ENCODE data around the gene EQTN.

The EQTN gene

GRCh38 chr9:27335075-27335474 is 38.1 kb upstream of the EQTN start:
- Histone ChIP-seq H3K27ac (ENCODE audit: low read depth, low read length) (no peak overlapping the region), H3K9ac (ENCODE audit: low read depth, low read length) (no peak overlapping the region), H3K27me3 (ENCODE audit: insufficient read depth, low read length) (no peaks in the 10 kb centered on the region), H3K4me3 (ENCODE audit: low read length) (no peak overlapping the region), H3K36me3 (ENCODE audit: insufficient read depth, low read length) (no peaks in the 10 kb centered on the region), H3K9me3 (ENCODE audit: insufficient read depth, low read depth, low read length) (no peaks in the 10 kb centered on the region), H3K4me1 (ENCODE audit: insufficient read depth, low read length) (peaks cover 22% of the 10 kb centered on the region)
- 98% methylated on average over 6 of the region's 6 CpGs for WGBS

GRCh38 chr9:27333241-27334052 is 36.5 kb upstream of the EQTN start:
- no peaks in the 10 kb centered on the region for H3K36me3 ChIP-seq (ENCODE audit: insufficient read depth, low read length)
- H3K9ac ChIP-seq (ENCODE audit: low read depth, low read length), result no peak overlapping the region
- H3K9me3 ChIP-seq (ENCODE audit: insufficient read depth, low read depth, low read length), result no peaks in the 10 kb centered on the region
- peaks cover 22% of the 10 kb centered on the region for H3K4me1 ChIP-seq (ENCODE audit: insufficient read depth, low read length)
- no peaks in the 10 kb centered on the region for H3K27me3 ChIP-seq (ENCODE audit: insufficient read depth, low read length)
- 6% methylated on average over 6 of the region's 7 CpGs for WGBS
- H3K4me3 ChIP-seq (ENCODE audit: low read length), result no peak overlapping the region
- peak overlapping the region; percentile 59; the same call in 1 of the 2 replicates for H3K27ac ChIP-seq (ENCODE audit: low read depth, low read length)

DNA sequence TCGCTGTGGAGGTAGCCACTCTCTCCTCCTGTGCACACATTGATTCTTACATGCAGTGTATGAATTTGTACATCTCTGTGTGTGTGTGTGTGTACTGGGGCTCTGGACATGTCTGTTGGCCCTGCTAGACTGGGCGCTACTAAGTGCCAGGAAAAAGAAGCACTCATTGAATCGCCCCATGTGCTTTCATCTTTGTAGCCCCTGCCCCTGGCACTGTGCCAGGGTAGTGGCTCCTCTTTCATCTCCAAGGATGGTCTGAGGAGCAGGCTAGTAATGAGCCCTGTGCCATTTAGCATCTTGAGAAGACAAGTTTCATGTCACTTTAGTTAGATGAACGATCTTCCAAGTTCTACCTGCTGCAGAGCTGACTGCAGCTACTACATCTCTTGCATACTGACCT is 34.4 kb upstream of the EQTN start:
- Histone ChIP-seq H3K4me3 (ENCODE audit: low read length) (no peak overlapping the region), H3K27me3 (ENCODE audit: insufficient read depth, low read length) (no peaks in the 10 kb centered on the region), H3K36me3 (ENCODE audit: insufficient read depth, low read length) (0 out of 2 replicates have a peak, but pooled peaks cover 4% of the 10 kb centered on the region), H3K4me1 (ENCODE audit: insufficient read depth, low read length) (peaks cover 19% of the 10 kb centered on the region), H3K9me3 (ENCODE audit: insufficient read depth, low read depth, low read length) (no peaks in the 10 kb centered on the region), H3K27ac (ENCODE audit: low read depth, low read length) (no peak overlapping the region), H3K9ac (ENCODE audit: low read depth, low read length) (no peak overlapping the region)
- WGBS, result 97% methylated on average over 4 of the region's 4 CpGs

GRCh38 chr9:27329291-27329690 is 32.3 kb upstream of the EQTN start:
- Histone ChIP-seq H3K27ac (ENCODE audit: low read depth, low read length) (no peak overlapping the region), H3K27me3 (ENCODE audit: insufficient read depth, low read length) (no peaks in the 10 kb centered on the region), H3K4me1 (ENCODE audit: insufficient read depth, low read length) (peaks cover 9% of the 10 kb centered on the region), H3K4me3 (ENCODE audit: low read length) (no peak overlapping the region), H3K9ac (ENCODE audit: low read depth, low read length) (no peak overlapping the region), H3K9me3 (ENCODE audit: insufficient read depth, low read depth, low read length) (no peaks in the 10 kb centered on the region), H3K36me3 (ENCODE audit: insufficient read depth, low read length) (0 out of 2 replicates have a peak, but pooled peaks cover 4% of the 10 kb centered on the region)
- 93% methylated on average over 6 of the region's 9 CpGs for WGBS

- H3K9me3 ChIP-seq (ENCODE audit: insufficient read depth, low read depth, low read length), result no peaks in the 10 kb centered on the region; the same call in 1 of the 2 replicates
- 0 out of 2 replicates have a peak, but pooled peaks cover 4% of the 10 kb centered on the region for H3K36me3 ChIP-seq (ENCODE audit: insufficient read depth, low read length)
- H3K27me3 ChIP-seq (ENCODE audit: insufficient read depth, low read length), result no peaks in the 10 kb centered on the region
- H3K9ac ChIP-seq (ENCODE audit: low read depth, low read length), result no peak overlapping the region
- H3K27ac ChIP-seq (ENCODE audit: low read depth, low read length), result no peak overlapping the region
- H3K4me3 ChIP-seq (ENCODE audit: low read length), result no peak overlapping the region
- peaks cover 1% of the 10 kb centered on the region for H3K4me1 ChIP-seq (ENCODE audit: insufficient read depth, low read length)
- 92% methylated on average over 3 of the region's 3 CpGs for WGBS
Measured at GRCh38 chr9:27328483-27328882, 31.5 kb upstream of the EQTN start.

- Histone ChIP-seq H3K4me1 (ENCODE audit: insufficient read depth, low read length) (peaks cover 28% of the 10 kb centered on the region), H3K9ac (ENCODE audit: low read depth, low read length) (no peak overlapping the region), H3K27me3 (ENCODE audit: insufficient read depth, low read length) (peaks cover 22% of the 10 kb centered on the region), H3K9me3 (ENCODE audit: insufficient read depth, low read depth, low read length) (no peaks in the 10 kb centered on the region), H3K27ac (ENCODE audit: low read depth, low read length) (no peak overlapping the region), H3K36me3 (ENCODE audit: insufficient read depth, low read length) (no peaks in the 10 kb centered on the region), H3K4me3 (ENCODE audit: low read length) (no peak overlapping the region)
- 87% methylated on average over 1 of the region's 2 CpGs for WGBS
Measured at GRCh38 chr9:27311184-27311583, 14.2 kb upstream of the EQTN start.

- H3K36me3 ChIP-seq (ENCODE audit: insufficient read depth, low read length), result no peaks in the 10 kb centered on the region
- no peak overlapping the region for H3K27ac ChIP-seq (ENCODE audit: low read depth, low read length)
- no peak overlapping the region for H3K9ac ChIP-seq (ENCODE audit: low read depth, low read length)
- no peak overlapping the region for H3K4me3 ChIP-seq (ENCODE audit: low read length)
- H3K27me3 ChIP-seq (ENCODE audit: insufficient read depth, low read length), result peaks cover 22% of the 10 kb centered on the region
- H3K4me1 ChIP-seq (ENCODE audit: insufficient read depth, low read length), result peaks cover 28% of the 10 kb centered on the region
- 65% methylated on average over 2 of the region's 2 CpGs for WGBS
- H3K9me3 ChIP-seq (ENCODE audit: insufficient read depth, low read depth, low read length), result no peaks in the 10 kb centered on the region
Measured at GRCh38 chr9:27310582-27310981, 13.6 kb upstream of the EQTN start.

DNA sequence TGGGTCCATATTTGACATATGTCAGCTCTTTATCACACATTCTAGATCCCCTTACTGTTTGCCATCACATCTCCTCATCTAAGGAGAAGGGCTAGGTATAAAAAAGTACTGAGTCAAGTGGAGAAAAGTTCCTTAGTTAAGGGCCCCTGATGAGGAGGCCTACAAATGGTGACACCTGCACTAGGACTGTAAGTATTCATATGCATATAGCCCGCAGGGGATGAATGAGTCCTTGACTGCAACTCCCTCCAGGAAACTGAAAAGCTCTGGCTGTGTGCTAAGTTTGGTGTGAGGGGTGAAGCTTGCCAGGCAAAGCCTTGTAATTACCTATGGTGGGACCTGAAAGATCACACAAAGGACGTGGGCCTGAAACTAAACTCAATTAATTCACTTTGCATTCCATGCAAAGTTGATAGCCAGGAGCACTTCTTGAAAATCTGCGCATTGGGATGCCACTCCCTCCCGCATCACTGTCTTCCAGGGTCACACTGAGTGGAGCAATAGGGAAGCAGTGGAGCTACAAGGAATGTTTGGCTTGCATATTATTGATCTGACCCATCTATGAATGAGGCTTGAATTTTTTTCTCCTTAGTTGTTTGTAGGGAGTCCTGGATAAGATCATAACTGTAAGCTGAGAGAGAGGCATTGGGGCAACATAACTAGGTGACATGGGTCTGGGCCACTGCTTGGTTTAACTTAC is 11.9 kb upstream of the EQTN start:
- H3K4me3 ChIP-seq (ENCODE audit: low read length), result no peak overlapping the region
- WGBS, result 31% methylated on average over 4 of the region's 4 CpGs
- H3K27me3 ChIP-seq (ENCODE audit: insufficient read depth, low read length), result peaks cover 22% of the 10 kb centered on the region
- no peak overlapping the region for H3K9ac ChIP-seq (ENCODE audit: low read depth, low read length)
- no peaks in the 10 kb centered on the region for H3K36me3 ChIP-seq (ENCODE audit: insufficient read depth, low read length)
- no peak overlapping the region; the same call in 1 of the 2 replicates for H3K27ac ChIP-seq (ENCODE audit: low read depth, low read length)
- peaks cover 28% of the 10 kb centered on the region for H3K4me1 ChIP-seq (ENCODE audit: insufficient read depth, low read length)
- H3K9me3 ChIP-seq (ENCODE audit: insufficient read depth, low read depth, low read length), result no peaks in the 10 kb centered on the region

- Histone ChIP-seq H3K36me3 (ENCODE audit: insufficient read depth, low read length) (no peaks in the 10 kb centered on the region), H3K9me3 (ENCODE audit: insufficient read depth, low read depth, low read length) (no peaks in the 10 kb centered on the region), H3K4me1 (ENCODE audit: insufficient read depth, low read length) (peaks cover 16% of the 10 kb centered on the region), H3K9ac (ENCODE audit: low read depth, low read length) (no peak overlapping the region), H3K4me3 (ENCODE audit: low read length) (no peak overlapping the region), H3K27ac (ENCODE audit: low read depth, low read length) (no peak overlapping the region), H3K27me3 (ENCODE audit: insufficient read depth, low read length) (peaks cover 13% of the 10 kb centered on the region)
- whole genome bisulfite sequencing, result no CpG with 5 or more reads among the region's 1 CpG
Measured at GRCh38 chr9:27304521-27304920, 7.6 kb upstream of the EQTN start.

GRCh38 chr9:27303219-27303618 is 6.3 kb upstream of the EQTN start:
- no peak overlapping the region for H3K4me3 ChIP-seq (ENCODE audit: low read length)

GRCh38 chr9:27293996-27294395 is 3.0 kb downstream of the EQTN start:
- H3K4me3 ChIP-seq (ENCODE audit: low read length), result no peak overlapping the region
- no peaks in the 10 kb centered on the region for H3K4me1 ChIP-seq (ENCODE audit: insufficient read depth, low read length)
- H3K27ac ChIP-seq (ENCODE audit: low read depth, low read length), result no peak overlapping the region
- H3K36me3 ChIP-seq (ENCODE audit: insufficient read depth, low read length), result no peaks in the 10 kb centered on the region
- 88% methylated on average over 2 of the region's 2 CpGs for WGBS
- no peaks in the 10 kb centered on the region for H3K9me3 ChIP-seq (ENCODE audit: insufficient read depth, low read depth, low read length)
- H3K27me3 ChIP-seq (ENCODE audit: insufficient read depth, low read length), result no peaks in the 10 kb centered on the region
- no peak overlapping the region for H3K9ac ChIP-seq (ENCODE audit: low read depth, low read length)

More at GRCh38 chr9:27303219-27303618, 6.3 kb upstream of the EQTN start:
- Histone ChIP-seq H3K4me1 (ENCODE audit: insufficient read depth, low read length) (peaks cover 3% of the 10 kb centered on the region), H3K36me3 (ENCODE audit: insufficient read depth, low read length) (no peaks in the 10 kb centered on the region), H3K27me3 (ENCODE audit: insufficient read depth, low read length) (peaks cover 11% of the 10 kb centered on the region), H3K9me3 (ENCODE audit: insufficient read depth, low read depth, low read length) (no peaks in the 10 kb centered on the region), H3K27ac (ENCODE audit: low read depth, low read length) (no peak overlapping the region), H3K9ac (ENCODE audit: low read depth, low read length) (no peak overlapping the region)
- 53% methylated on average over 6 of the region's 6 CpGs for WGBS
